ENCODE data around the gene TMEM205.

DNA sequence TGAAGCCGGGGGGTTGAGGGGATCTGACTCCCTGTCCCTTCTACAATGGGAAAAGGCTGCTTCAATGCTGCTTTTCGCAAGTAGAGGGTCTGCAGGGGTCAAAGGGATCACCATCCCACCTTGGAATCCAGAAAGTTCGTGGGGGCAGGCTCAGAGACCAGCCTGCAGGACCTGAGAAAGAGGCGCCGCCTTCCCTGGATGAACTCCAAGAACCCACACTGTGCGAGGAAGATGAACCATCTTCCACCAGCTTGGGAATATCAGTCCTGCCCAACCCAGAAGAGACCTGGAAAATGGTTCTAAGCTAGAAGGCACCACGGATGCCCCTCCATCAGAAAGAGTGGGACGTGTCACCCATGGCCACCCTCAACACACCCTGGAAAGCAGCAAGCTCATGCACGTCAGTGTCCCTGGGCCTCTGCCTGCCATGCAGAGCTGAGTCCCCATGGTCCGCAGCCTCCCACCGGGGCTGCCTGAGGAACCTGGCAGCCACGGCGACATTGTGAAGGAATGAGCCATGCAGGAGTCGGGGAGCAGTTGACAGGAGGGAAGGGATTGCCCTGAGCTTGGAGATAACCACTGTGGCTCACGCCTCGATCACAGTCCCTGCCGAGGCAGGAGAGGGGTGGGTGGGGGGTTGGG, 21.2 kb downstream of the TMEM205 start:
- TF ChIP-seq, protein P1, sequence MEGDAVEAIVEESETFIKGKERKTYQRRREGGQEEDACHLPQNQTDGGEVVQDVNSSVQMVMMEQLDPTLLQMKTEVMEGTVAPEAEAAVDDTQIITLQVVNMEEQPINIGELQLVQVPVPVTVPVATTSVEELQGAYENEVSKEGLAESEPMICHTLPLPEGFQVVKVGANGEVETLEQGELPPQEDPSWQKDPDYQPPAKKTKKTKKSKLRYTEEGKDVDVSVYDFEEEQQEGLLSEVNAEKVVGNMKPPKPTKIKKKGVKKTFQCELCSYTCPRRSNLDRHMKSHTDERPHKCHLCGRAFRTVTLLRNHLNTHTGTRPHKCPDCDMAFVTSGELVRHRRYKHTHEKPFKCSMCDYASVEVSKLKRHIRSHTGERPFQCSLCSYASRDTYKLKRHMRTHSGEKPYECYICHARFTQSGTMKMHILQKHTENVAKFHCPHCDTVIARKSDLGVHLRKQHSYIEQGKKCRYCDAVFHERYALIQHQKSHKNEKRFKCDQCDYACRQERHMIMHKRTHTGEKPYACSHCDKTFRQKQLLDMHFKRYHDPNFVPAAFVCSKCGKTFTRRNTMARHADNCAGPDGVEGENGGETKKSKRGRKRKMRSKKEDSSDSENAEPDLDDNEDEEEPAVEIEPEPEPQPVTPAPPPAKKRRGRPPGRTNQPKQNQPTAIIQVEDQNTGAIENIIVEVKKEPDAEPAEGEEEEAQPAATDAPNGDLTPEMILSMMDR (IDR thresholded peaks at IDR 0.05): no peak
- TF ChIP-seq POLR2A (IDR thresholded peaks at IDR 0.05): no peak
